Retinal pigment epithelial cell (primary cell): Measurements from ENCODE around the gene C11orf21.

Experiments
- DNase-seq: peaks from one replicate; pipeline ENCODE4 v3.0.0-alpha.2; 2010; ENCODE audit warnings: low read depth
- H3K4me3 ChIP-seq: 2 replicates; pipeline ENCODE4 v1.5.1; 2011; ENCODE audit warnings: mild to moderate bottlenecking, low read length, control low read depth, moderate library complexity
- TF ChIP-seq, protein P1 (sequence below): conservative IDR thresholded peaks from 2 replicates; pipeline ENCODE4 v1.5.1; 2011; ENCODE audit warnings: low read depth, low read length, control low read depth, inconsistent platforms

The C11orf21 gene

GRCh38 chr11:2265854-2266585 lies 35.7 kb downstream of the C11orf21 start:
- TF ChIP-seq, protein P1, sequence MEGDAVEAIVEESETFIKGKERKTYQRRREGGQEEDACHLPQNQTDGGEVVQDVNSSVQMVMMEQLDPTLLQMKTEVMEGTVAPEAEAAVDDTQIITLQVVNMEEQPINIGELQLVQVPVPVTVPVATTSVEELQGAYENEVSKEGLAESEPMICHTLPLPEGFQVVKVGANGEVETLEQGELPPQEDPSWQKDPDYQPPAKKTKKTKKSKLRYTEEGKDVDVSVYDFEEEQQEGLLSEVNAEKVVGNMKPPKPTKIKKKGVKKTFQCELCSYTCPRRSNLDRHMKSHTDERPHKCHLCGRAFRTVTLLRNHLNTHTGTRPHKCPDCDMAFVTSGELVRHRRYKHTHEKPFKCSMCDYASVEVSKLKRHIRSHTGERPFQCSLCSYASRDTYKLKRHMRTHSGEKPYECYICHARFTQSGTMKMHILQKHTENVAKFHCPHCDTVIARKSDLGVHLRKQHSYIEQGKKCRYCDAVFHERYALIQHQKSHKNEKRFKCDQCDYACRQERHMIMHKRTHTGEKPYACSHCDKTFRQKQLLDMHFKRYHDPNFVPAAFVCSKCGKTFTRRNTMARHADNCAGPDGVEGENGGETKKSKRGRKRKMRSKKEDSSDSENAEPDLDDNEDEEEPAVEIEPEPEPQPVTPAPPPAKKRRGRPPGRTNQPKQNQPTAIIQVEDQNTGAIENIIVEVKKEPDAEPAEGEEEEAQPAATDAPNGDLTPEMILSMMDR: no peak
- no peak overlapping the region for H3K4me3 ChIP-seq
- no peak for DNase-seq

- TF ChIP-seq, protein P1: no peak
- no peak for DNase-seq
- no peak overlapping the region for H3K4me3 ChIP-seq
Observed at GRCh38 chr11:2265396-2265795, 36.3 kb downstream of the C11orf21 start.

DNA sequence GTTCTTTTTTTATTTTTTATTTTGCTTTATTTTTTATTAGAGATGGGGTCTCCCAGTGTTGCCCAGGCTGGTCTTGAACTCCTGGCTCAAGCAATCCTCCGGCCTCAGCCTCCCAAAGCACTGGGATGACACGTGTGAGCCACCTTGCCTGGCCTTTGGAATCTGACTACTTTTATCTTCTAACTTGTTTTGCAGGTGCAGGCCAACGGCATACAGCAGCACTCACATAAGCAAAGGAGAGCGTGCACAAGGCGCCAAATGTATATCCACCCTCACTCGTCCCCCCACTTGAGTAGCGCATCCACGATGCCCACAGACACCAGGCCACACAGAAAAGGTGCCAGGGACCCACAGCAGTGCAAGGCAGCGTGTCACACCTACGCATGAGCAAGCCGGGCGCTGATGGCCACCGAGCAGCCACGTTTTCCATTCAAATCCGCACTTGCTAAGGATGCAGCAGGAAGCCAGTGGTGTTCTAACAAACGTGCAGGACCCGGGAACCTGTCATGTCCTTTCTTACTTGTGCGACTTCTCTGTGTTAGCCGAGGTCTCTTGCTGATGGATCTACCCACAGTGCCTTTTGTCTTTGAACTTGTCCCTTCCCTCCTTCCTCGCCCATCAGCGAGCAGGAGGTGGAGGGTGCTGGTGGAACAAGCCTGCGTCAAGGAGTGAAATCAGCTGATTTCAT lies 37.2 kb downstream of the C11orf21 start:
- TF ChIP-seq, protein P1: no peak
- no peak for DNase-seq

DNA sequence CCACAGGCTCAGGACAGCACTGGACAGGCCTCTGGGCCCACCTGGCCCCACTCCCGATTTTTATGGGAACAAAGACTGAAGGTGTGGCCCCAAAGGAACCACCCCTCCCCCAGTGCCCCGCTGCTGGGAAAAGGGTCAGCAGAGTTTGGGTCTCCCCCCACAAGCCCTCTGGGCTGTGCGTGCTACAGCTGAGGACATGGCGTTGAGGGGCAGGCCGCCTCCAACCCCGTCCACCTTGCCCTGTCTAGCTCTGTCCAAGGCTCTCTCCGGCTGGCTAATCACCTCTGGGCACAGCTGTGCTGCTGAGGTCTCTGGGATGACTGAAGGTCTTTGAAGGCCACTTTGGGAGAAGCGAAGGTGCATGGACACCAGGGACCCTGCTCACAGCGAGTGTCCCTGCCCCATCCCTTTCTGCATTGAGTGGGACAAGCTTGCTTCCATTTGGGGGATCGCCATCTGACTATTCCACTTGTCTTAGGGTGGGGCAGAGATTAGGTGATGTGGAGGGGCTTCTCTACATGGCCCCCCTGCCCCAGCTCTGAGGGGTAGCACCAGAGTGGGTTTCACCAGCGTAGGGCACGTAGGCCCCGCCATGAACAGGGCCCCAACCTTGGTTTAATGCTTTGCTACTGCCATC lies 37.9 kb downstream of the C11orf21 start:
- TF ChIP-seq, protein P1: no peak
- no peak for DNase-seq

More for the DNA sequence above, 37.2 kb downstream of the C11orf21 start:
- no peak overlapping the region for H3K4me3 ChIP-seq

GRCh38 chr11:2263071-2263565 lies 38.6 kb downstream of the C11orf21 start:
- DNase-seq: no peak
- TF ChIP-seq, protein P1: no peak
- no peak overlapping the region for H3K4me3 ChIP-seq

More for the DNA sequence above, 37.9 kb downstream of the C11orf21 start:
- H3K4me3 ChIP-seq: no peak overlapping the region

DNA sequence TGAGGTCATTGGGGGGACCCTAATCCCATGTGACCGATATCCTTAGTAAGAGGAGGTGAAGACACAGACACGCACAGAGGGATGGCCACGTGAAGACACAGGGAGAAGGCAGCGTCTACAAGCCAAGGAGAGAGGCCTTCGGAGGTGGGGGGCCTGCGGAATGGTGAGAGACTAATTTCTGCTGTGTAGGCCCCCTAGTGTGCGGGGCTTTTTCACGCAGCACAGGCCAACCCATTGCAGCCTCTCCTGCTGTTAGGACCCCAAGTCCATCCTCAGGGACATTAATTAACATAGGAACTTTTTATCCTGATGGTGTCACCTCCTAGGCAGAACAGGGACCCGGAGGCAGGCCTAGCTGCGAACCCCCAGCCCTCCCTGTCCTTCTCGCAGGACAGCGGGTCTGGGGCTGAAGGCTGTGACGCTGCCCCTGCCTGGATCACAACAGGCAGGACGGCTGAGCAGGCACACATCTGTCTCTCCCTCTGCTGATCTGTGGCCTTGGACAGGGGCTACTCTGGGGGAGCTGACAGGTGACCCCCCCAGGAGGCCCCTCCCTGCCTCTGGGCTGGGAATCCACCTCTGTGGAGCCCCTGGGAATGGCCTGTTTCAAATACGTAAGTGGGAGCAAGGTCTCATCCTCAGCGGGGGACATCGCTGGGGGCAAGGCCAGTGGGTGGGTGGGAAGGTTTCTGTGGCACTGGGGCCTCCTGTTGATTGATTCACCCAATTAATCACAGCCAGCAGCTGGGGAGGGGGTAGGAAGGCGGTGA lies 39.2 kb downstream of the C11orf21 start:
- TF ChIP-seq, protein P1: no peak
- no peak for DNase-seq
- H3K4me3 ChIP-seq: no peak overlapping the region
